GM19468 (cell line): Measurements from ENCODE around the gene EXOC4.

Experiments used
- ATAC-seq: cut with Tn5 transposase; IDR thresholded peaks from one replicate; pipeline ENCODE4 v1.9.1; 2021; ENCODE audit warnings: mild to moderate bottlenecking, moderate library complexity, moderate number of reproducible peaks; ENCODE audit not compliant: unreplicated experiment; ENCODE audit errors: extremely low read depth

Gene EXOC4

GRCh38 chr7:133517766-133518165 is 264.9 kb downstream of the EXOC4 start:
- no peak for ATAC-seq

- no peak for ATAC-seq
Measured at GRCh38 chr7:133518718-133519117, 265.8 kb downstream of the EXOC4 start.

- no peak for ATAC-seq
Measured at GRCh38 chr7:133520248-133520647, 267.4 kb downstream of the EXOC4 start.

- ATAC-seq, result no peak
Measured at GRCh38 chr7:133522501-133522900, 269.6 kb downstream of the EXOC4 start.

GRCh38 chr7:133528796-133529195 is 275.9 kb downstream of the EXOC4 start:
- no peak for ATAC-seq

GRCh38 chr7:133529861-133530260 is 277.0 kb downstream of the EXOC4 start:
- ATAC-seq, result no peak

- ATAC-seq, result no peak
Measured at GRCh38 chr7:133530682-133531081, 277.8 kb downstream of the EXOC4 start.

GRCh38 chr7:133534816-133535215 is 281.9 kb downstream of the EXOC4 start:
- ATAC-seq, result no peak

- no peak for ATAC-seq
Measured at GRCh38 chr7:133535308-133535707, 282.4 kb downstream of the EXOC4 start.

- ATAC-seq, result no peak
Measured at GRCh38 chr7:133536450-133536849, 283.6 kb downstream of the EXOC4 start.

GRCh38 chr7:133539016-133539415 is 286.1 kb downstream of the EXOC4 start:
- ATAC-seq, result no peak

- no peak for ATAC-seq
Measured at GRCh38 chr7:133540096-133540860, 287.4 kb downstream of the EXOC4 start.

- ATAC-seq, result no peak
Measured at GRCh38 chr7:133542209-133542780, 289.4 kb downstream of the EXOC4 start.

GRCh38 chr7:133543657-133544056 is 290.8 kb downstream of the EXOC4 start:
- no peak for ATAC-seq

GRCh38 chr7:133545618-133546017 is 292.7 kb downstream of the EXOC4 start:
- ATAC-seq, result no peak

- ATAC-seq, result no peak
Measured at GRCh38 chr7:133547981-133548380, 295.1 kb downstream of the EXOC4 start.

- ATAC-seq, result no peak
Measured at GRCh38 chr7:133549633-133550032, 296.8 kb downstream of the EXOC4 start.

GRCh38 chr7:133550145-133550544 is 297.3 kb downstream of the EXOC4 start:
- no peak for ATAC-seq

GRCh38 chr7:133550811-133551210 is 297.9 kb downstream of the EXOC4 start:
- ATAC-seq, result no peak

- ATAC-seq, result no peak
Measured at GRCh38 chr7:133551466-133551865, 298.6 kb downstream of the EXOC4 start.

GRCh38 chr7:133552079-133552478 is 299.2 kb downstream of the EXOC4 start:
- no peak for ATAC-seq

GRCh38 chr7:133554330-133554729 is 301.5 kb downstream of the EXOC4 start:
- no peak for ATAC-seq
